MG63 (cell line): ENCODE measurements around the gene DPF1. TPM values are rescaled to one million over a fixed set of nuclear protein-coding genes. Genes with fewer than 3 reads are reported as not detected.
A peak's percentile ranks its signal among the peaks of the same experiment; 100 is the strongest.
"Not testable (repeated sequence)": the region's sequence is repeated elsewhere in the genome, so short reads cannot be mapped to it uniquely, and the experiment has no call there.

Source experiments
- DNase-seq: peaks from one replicate; pipeline ENCODE4 v3.0.0-alpha.2; 2020
- H3K27me3 ChIP-seq: fragments of 250-450 bp; sonication (Bioruptor Pico); 2 replicates; pipeline ENCODE4 v1.5.1; 2020; ENCODE audit warnings: mild to moderate bottlenecking, moderate library complexity
- H3K36me3 ChIP-seq: fragments of 250-450 bp; sonication (Bioruptor Pico); 2 replicates; pipeline ENCODE4 v1.5.1; 2020; ENCODE audit warnings: mild to moderate bottlenecking, moderate library complexity
- H3K4me3 ChIP-seq: fragments of 250-450 bp; sonication (Bioruptor Pico); 2 replicates; pipeline ENCODE4 v1.5.1; 2020; ENCODE audit warnings: mild to moderate bottlenecking, moderate library complexity
- H3K9me3 ChIP-seq: fragments of 250-450 bp; sonication (Bioruptor Pico); 2 replicates; pipeline ENCODE4 v1.5.1; 2020; ENCODE audit warnings: mild to moderate bottlenecking, moderate library complexity
- total RNA-seq: library from RNA; depleted of rRNA; stranded (reverse); fragments of >200 nt; shearing (Covaris generic); gene quantifications from 2 replicates; pipeline ENCODE4 v1.2.3, GENCODE V29; 2014; ENCODE audit warnings: low replicate concordance

Gene DPF1
- total RNA-seq, 1 experiment from 2014 or later = 6.9 TPM

- no peak for DNase-seq
- Histone ChIP-seq H3K9me3 (no peaks in the 10 kb centered on the region), H3K27me3 (peaks cover 14% of the 10 kb centered on the region; the same call in 1 of the 2 replicates), H3K36me3 (no peaks in the 10 kb centered on the region), H3K4me3 (peak overlapping the region; percentile 53)
Observed at GRCh38 chr19:38228491-38229439, 4.7 kb upstream of the DPF1 start.

- H3K4me3 ChIP-seq = no peak overlapping the region
- H3K9me3 ChIP-seq = no peaks in the 10 kb centered on the region
- peaks cover 14% of the 10 kb centered on the region; the same call in 1 of the 2 replicates for H3K27me3 ChIP-seq
- no peaks in the 10 kb centered on the region for H3K36me3 ChIP-seq
- DNase-seq = no peak
Observed at GRCh38 chr19:38228005-38228377, 4.0 kb upstream of the DPF1 start.

GRCh38 chr19:38227287-38228004 lies 3.4 kb upstream of the DPF1 start:
- no peaks in the 10 kb centered on the region for H3K36me3 ChIP-seq
- H3K4me3 ChIP-seq = no peak overlapping the region
- no peaks in the 10 kb centered on the region for H3K9me3 ChIP-seq
- peaks cover 14% of the 10 kb centered on the region; the same call in 1 of the 2 replicates for H3K27me3 ChIP-seq
- no peak for DNase-seq

- not testable (repeated sequence) for H3K4me3 ChIP-seq, H3K9me3 ChIP-seq, H3K36me3 ChIP-seq, DNase-seq, H3K27me3 ChIP-seq
Observed at GRCh38 chr19:38224863-38225218, 819 bp upstream of the DPF1 start.

GRCh38 chr19:38223617-38224013 lies 407 bp downstream of the DPF1 start:
- H3K27me3 ChIP-seq = no peaks in the 10 kb centered on the region
- H3K4me3 ChIP-seq = peak overlapping the region; percentile 68
- no peaks in the 10 kb centered on the region; the same call in 1 of the 2 replicates for H3K36me3 ChIP-seq
- no peak for DNase-seq
- H3K9me3 ChIP-seq = no peaks in the 10 kb centered on the region

GRCh38 chr19:38223119-38223523 lies 901 bp downstream of the DPF1 start:
- peak overlapping the region; percentile 68 for H3K4me3 ChIP-seq
- no peaks in the 10 kb centered on the region for H3K9me3 ChIP-seq
- H3K27me3 ChIP-seq = no peaks in the 10 kb centered on the region
- peaks cover 4% of the 10 kb centered on the region; the same call in 1 of the 2 replicates for H3K36me3 ChIP-seq
- no peak for DNase-seq

- H3K9me3 ChIP-seq = no peaks in the 10 kb centered on the region
- no peak overlapping the region for H3K4me3 ChIP-seq
- no peaks in the 10 kb centered on the region for H3K27me3 ChIP-seq
- peaks cover 5% of the 10 kb centered on the region; the same call in 1 of the 2 replicates for H3K36me3 ChIP-seq
- DNase-seq = no peak
Observed at GRCh38 chr19:38221919-38222830, 1.8 kb downstream of the DPF1 start.

- Histone ChIP-seq H3K9me3 (no peaks in the 10 kb centered on the region), H3K36me3 (peaks cover 5% of the 10 kb centered on the region; the same call in 1 of the 2 replicates), H3K4me3 (no peak overlapping the region), H3K27me3 (no peaks in the 10 kb centered on the region)
- no peak for DNase-seq
Observed at GRCh38 chr19:38221421-38221820, 2.6 kb downstream of the DPF1 start.

DNA sequence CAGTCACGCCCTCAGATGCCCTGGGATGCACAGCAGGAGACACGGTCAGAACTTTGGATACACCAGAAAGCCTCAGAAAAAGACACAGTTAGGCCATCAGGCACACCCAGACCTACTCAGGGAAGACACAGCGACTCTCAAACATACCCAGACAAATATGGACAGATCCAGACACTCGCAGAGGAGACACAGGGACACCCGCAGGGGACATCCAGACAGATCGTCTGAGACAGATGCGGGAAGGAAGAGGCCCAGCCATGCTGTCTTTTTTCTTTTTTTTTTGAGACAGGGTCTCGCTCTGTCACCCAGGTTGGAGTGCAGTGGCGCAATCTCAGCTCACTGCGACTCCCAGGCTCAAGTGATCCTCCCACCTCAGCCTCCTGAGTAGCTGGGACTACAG lies 4.8 kb downstream of the DPF1 start:
- Histone ChIP-seq H3K4me3 (no peak overlapping the region), H3K27me3 (no peaks in the 10 kb centered on the region), H3K9me3 (no peaks in the 10 kb centered on the region), H3K36me3 (peaks cover 5% of the 10 kb centered on the region; the same call in 1 of the 2 replicates)
- DNase-seq = no peak

GRCh38 chr19:38218204-38218603 lies 5.8 kb downstream of the DPF1 start:
- Histone ChIP-seq H3K36me3 (peaks cover 7% of the 10 kb centered on the region), H3K27me3 (no peaks in the 10 kb centered on the region), H3K4me3 (no peak overlapping the region), H3K9me3 (no peaks in the 10 kb centered on the region)
- no peak for DNase-seq

GRCh38 chr19:38216785-38217641 lies 7.0 kb downstream of the DPF1 start:
- Histone ChIP-seq H3K9me3 (no peaks in the 10 kb centered on the region), H3K4me3 (no peak overlapping the region), H3K27me3 (no peaks in the 10 kb centered on the region), H3K36me3 (peaks cover 8% of the 10 kb centered on the region)
- DNase-seq = no peak

GRCh38 chr19:38213911-38214625 lies 10.0 kb downstream of the DPF1 start:
- Histone ChIP-seq H3K9me3 (no peaks in the 10 kb centered on the region), H3K27me3 (no peaks in the 10 kb centered on the region), H3K36me3 (peaks cover 8% of the 10 kb centered on the region), H3K4me3 (no peak overlapping the region)
- DNase-seq = peak; percentile 42

GRCh38 chr19:38213469-38213868 lies 10.6 kb downstream of the DPF1 start:
- H3K27me3 ChIP-seq = no peaks in the 10 kb centered on the region
- DNase-seq = no peak
- H3K4me3 ChIP-seq = no peak overlapping the region
- H3K9me3 ChIP-seq = no peaks in the 10 kb centered on the region
- H3K36me3 ChIP-seq = peaks cover 8% of the 10 kb centered on the region

DNA sequence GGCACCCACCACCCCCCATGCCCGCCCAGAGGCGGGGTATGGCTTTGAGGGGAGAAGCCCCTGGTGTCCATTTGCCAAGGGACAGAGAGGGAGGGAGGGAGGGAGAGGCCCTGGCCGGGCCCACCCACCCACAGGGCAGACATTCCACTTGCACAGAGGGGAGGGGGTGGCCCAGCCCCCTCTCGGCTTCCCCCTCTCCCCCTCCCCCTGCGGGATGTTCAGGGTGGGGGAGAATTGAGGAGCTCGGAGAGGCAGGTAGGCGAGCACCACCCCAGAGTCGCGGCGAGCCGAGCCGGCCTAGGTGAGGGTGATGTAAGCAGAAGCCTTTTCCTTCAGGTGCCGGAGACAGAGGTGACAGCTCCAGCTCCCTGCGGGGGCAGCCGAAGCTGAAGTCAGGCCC lies 12.3 kb downstream of the DPF1 start:
- Histone ChIP-seq H3K9me3 (no peaks in the 10 kb centered on the region), H3K4me3 (no peak overlapping the region), H3K36me3 (peaks cover 3% of the 10 kb centered on the region; the same call in 1 of the 2 replicates), H3K27me3 (no peaks in the 10 kb centered on the region)
- no peak for DNase-seq

DNA sequence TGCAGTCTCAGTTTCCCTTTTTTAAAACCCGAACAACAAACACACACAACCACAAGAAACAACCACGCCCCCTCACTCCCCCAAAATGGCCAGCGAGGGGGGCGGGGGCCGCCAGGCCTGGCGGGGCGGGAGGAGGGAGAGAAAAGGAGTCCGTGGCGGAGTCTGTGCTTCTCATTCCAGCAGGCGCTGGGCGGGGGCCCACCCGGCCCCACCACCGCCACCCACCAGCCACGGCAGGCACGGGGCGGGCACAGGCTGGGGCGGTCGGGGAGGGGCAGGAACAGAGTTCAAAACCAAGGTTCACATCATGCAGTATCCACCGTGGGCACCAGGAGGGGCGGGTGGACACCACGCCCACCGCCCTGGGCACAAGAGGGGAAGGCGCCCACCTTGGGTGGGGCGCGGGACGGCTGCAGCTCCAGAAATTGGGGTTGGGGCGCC lies 12.9 kb downstream of the DPF1 start:
- DNase-seq = no peak
- Histone ChIP-seq H3K27me3 (no peaks in the 10 kb centered on the region), H3K4me3 (no peak overlapping the region), H3K36me3 (peaks cover 3% of the 10 kb centered on the region; the same call in 1 of the 2 replicates), H3K9me3 (no peaks in the 10 kb centered on the region)
